ENCODE data around the gene KRTAP5-5. TPM values are rescaled to one million over a fixed set of nuclear protein-coding genes. Genes with fewer than 3 reads are reported as not detected.

KRTAP5-5 gene
- total and polyA plus RNA-seq, 2 of the 13 experiments (the other 11 are each of a cell fraction or from before 2014, with no cell fraction given): not detected

- ChIA-PET POLR2A (interaction anchor here (0.9 to 2.1 kb wide), 4 partner anchors 42 to 498 kb away, joined by 3 to 16 read pairs (median 4); no protein-coding TSS in a partner anchor), CTCF (ENCODE audit: low intra/inter-chr PET ratio, low total read pairs) (interaction anchor here (4.9 kb wide), 1 partner anchor 501 kb away, joined by 27 read pairs; no protein-coding TSS in a partner anchor)
- Histone ChIP-seq H2AFZ (ENCODE audit: low read length) (no peak overlapping the region), H3K4me1 (ENCODE audit: insufficient read depth, low read length) (peaks cover 61% of the 10 kb centered on the region), H3K27me3 (ENCODE audit: control insufficient read depth in 1 of 2, insufficient read depth in 2 of 2, low read length in 2 of 2) (peaks cover 1 to 17% of the 10 kb centered on the region in 2 experiments; a peak in 3 of 5 replicates), H3K4me3 (replicated peaks in 1 of 3; ENCODE audit: insufficient read depth in 1 of 3, low read depth in 2 of 3, low read length in 3 of 3) (no peak overlapping the region), H3K36me3 (replicated peaks in 1 of 2; ENCODE audit: control insufficient read depth in 1 of 2, insufficient read depth in 2 of 2, low read length in 2 of 2) (no peaks in the 10 kb centered on the region), H3K9me3 (ENCODE audit: low read length) (no peaks in the 10 kb centered on the region), H3K79me2 (ENCODE audit: insufficient read depth, low read length) (no peaks in the 10 kb centered on the region), H3K9ac (ENCODE audit: insufficient read depth, low read depth, low read length) (no peak overlapping the region), H4K20me1 (ENCODE audit: insufficient read depth, low read length) (no peaks in the 10 kb centered on the region), H3K4me2 (ENCODE audit: low read depth, low read length) (no peak overlapping the region), H3K27ac (ENCODE audit: extremely low read length, insufficient read depth, low read length) (no peak overlapping the region)
- FAIRE-seq: no peak
- in situ Hi-C loops (cut with HindIII; ENCODE audit: extremely low pct_ligation_motif_present, low pct_unique_long_range_greater_than_20kb): no loop called here
- DNase-seq (ENCODE audit: low spot score): no peak
- intact Hi-C loops (cut with micrococcal nuclease; ENCODE audit: unreplicated experiment): loop anchor here (5.0 kb wide), 1 partner anchor 502 kb away; no protein-coding TSS in a partner anchor
- BruUV-seq (replicated peaks): no TSS peak
- no peak for ATAC-seq
- WGBS (ENCODE audit: low lambda C conversion rate): 65% methylated on average over 14 of the region's 15 CpGs
- 0 out of 2 replicates have a peak, but pooled peaks have one; percentile 31 for TF ChIP-seq ZNF788 (CRISPR knock-in tag; IDR thresholded peaks at IDR 0.05; ENCODE audit: borderline replicate concordance)
- TF ChIP-seq HNF4G (IDR thresholded peaks at IDR 0.05; ENCODE audit: borderline replicate concordance, low read depth, low read length): no peak
- TF ChIP-seq HNF4G (CRISPR knock-in tag; IDR thresholded peaks at IDR 0.05; ENCODE audit: borderline replicate concordance, low read depth): no peak
- no peak for TF ChIP-seq DDIT3 (CRISPR knock-in tag; IDR thresholded peaks at IDR 0.05)
- TF ChIP-seq GATAD2A (CRISPR knock-in tag; IDR thresholded peaks at IDR 0.05): 0 out of 2 replicates have a peak, but pooled peaks have one; percentile 6
- TF ChIP-seq TBX2 (CRISPR knock-in tag; IDR thresholded peaks at IDR 0.05; ENCODE audit: borderline replicate concordance): 0 out of 2 replicates have a peak, but pooled peaks have one; percentile 15
- peak; percentile 29; the same call in 1 of the 2 replicates for TF ChIP-seq ZNF687 (CRISPR knock-in tag; IDR thresholded peaks at IDR 0.05)
Observed at GRCh38 chr11:1650034-1650917, 20.7 kb downstream of the KRTAP5-5 start.
